NCI-H128 (cell line): ENCODE results near the gene JPH2.
"Not testable (repeated sequence)": the region's sequence is repeated elsewhere in the genome, so short reads cannot be mapped to it uniquely, and the experiment has no call there.

Source experiments
- DNase-seq: peaks from one replicate; lab custom pipeline; 2025; ENCODE audit not compliant: unreplicated experiment; lab: John Stamatoyannopoulos, UW

The JPH2 gene

GRCh38 chr20:44129300-44129699, 57.7 kb downstream of the JPH2 start:
- not testable (repeated sequence) for DNase-seq

GRCh38 chr20:44126445-44126844, 60.5 kb downstream of the JPH2 start:
- DNase-seq = no peak

GRCh38 chr20:44125332-44126127, 61.5 kb downstream of the JPH2 start:
- DNase-seq = no peak

GRCh38 chr20:44123874-44124535, 63.0 kb downstream of the JPH2 start:
- no peak for DNase-seq

- no peak for DNase-seq
Measured at GRCh38 chr20:44123251-44123650, 63.7 kb downstream of the JPH2 start.

GRCh38 chr20:44120676-44121425, 66.1 kb downstream of the JPH2 start:
- DNase-seq = no peak

- no peak for DNase-seq
Measured at GRCh38 chr20:44118185-44119033, 68.6 kb downstream of the JPH2 start.

GRCh38 chr20:44117296-44118184, 69.4 kb downstream of the JPH2 start:
- DNase-seq = no peak

GRCh38 chr20:44115762-44116644, 71.0 kb downstream of the JPH2 start:
- no peak for DNase-seq

- no peak for DNase-seq
Measured at GRCh38 chr20:44115181-44115580, 71.8 kb downstream of the JPH2 start.

GRCh38 chr20:44113618-44114376, 73.2 kb downstream of the JPH2 start:
- peak; percentile 24 for DNase-seq

GRCh38 chr20:44112889-44113617, 73.9 kb downstream of the JPH2 start:
- no peak for DNase-seq

- DNase-seq = no peak
Measured at GRCh38 chr20:44112456-44112855, 74.5 kb downstream of the JPH2 start.

- no peak for DNase-seq
Measured at GRCh38 chr20:44111712-44112335, 75.2 kb downstream of the JPH2 start.

GRCh38 chr20:44110816-44111568, 76.0 kb downstream of the JPH2 start:
- DNase-seq = no peak

GRCh38 chr20:44109951-44110361, 77.0 kb downstream of the JPH2 start:
- DNase-seq = no peak
